ENCODE results near the gene POU5F1. TPM values are rescaled to one million over a fixed set of nuclear protein-coding genes. Genes with fewer than 3 reads are reported as not detected.
A peak's percentile ranks its signal among the peaks of the same experiment; 100 is the strongest.

POU5F1 gene
- total and polyA plus RNA-seq, 9 of the 15 experiments (the other 6 are each of a cell fraction or from before 2014, with no cell fraction given): 0.06 to 2.0 (median 0.10) TPM; not detected in 6

DNA sequence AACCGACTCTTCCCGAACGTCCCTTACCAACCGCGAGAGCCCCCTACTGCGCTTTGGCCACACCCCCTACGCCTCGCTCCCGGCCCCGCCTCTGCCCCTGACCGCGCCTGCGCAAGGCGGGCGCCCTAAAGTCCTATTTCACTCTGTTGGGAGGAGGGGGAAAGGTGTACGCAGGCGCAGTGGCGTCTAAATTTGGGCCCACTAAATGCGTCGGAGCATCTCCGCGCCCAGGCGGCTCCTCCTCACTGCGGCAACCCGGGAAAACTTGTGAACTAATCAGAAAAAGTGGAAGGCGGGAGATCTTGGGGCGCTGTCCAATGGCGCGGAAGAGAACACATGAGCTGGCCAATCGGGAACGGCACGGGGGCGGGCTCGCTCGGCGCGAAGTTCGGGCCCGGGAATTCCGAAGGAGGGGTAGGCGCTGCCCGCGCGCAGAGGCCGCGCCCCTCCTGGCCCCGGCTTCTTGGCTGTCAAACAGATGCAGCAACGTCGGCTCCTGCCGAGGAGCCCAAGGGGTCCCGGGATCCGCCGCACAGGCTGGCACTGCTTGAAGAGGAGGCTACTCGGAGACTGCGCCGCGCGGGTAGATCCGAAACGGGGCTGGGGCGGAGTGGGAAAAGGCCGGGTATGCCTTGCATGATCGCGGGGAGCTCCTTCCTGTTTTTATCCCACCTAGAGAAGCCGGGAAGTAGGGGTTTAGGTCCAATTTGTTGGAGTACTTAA, 12.2 kb downstream of the POU5F1 start, which contains the start of gene TCF19 (continued):
- TF ChIP-seq, protein P1, sequence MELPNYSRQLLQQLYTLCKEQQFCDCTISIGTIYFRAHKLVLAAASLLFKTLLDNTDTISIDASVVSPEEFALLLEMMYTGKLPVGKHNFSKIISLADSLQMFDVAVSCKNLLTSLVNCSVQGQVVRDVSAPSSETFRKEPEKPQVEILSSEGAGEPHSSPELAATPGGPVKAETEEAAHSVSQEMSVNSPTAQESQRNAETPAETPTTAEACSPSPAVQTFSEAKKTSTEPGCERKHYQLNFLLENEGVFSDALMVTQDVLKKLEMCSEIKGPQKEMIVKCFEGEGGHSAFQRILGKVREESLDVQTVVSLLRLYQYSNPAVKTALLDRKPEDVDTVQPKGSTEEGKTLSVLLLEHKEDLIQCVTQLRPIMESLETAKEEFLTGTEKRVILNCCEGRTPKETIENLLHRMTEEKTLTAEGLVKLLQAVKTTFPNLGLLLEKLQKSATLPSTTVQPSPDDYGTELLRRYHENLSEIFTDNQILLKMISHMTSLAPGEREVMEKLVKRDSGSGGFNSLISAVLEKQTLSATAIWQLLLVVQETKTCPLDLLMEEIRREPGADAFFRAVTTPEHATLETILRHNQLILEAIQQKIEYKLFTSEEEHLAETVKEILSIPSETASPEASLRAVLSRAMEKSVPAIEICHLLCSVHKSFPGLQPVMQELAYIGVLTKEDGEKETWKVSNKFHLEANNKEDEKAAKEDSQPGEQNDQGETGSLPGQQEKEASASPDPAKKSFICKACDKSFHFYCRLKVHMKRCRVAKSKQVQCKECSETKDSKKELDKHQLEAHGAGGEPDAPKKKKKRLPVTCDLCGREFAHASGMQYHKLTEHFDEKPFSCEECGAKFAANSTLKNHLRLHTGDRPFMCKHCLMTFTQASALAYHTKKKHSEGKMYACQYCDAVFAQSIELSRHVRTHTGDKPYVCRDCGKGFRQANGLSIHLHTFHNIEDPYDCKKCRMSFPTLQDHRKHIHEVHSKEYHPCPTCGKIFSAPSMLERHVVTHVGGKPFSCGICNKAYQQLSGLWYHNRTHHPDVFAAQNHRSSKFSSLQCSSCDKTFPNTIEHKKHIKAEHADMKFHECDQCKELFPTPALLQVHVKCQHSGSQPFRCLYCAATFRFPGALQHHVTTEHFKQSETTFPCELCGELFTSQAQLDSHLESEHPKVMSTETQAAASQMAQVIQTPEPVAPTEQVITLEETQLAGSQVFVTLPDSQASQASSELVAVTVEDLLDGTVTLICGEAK (IDR thresholded peaks at IDR 0.05): 0 out of 2 replicates have a peak, but pooled peaks have one; percentile 22
- TF ChIP-seq, protein P1 (CRISPR knock-in tag; IDR thresholded peaks at IDR 0.05): no peak
- TF ChIP-seq TRIM28 (IDR thresholded peaks at IDR 0.05) (no peak), FIP1L1 (IDR thresholded peaks at IDR 0.05; ENCODE audit: low read depth, low read length, poor library complexity, severe bottlenecking) (peak; percentile 43), SUPT5H (IDR thresholded peaks at IDR 0.05) (peak; percentile 7), NR1H2 (CRISPR knock-in tag; IDR thresholded peaks at IDR 0.05) (0 out of 2 replicates have a peak, but pooled peaks have one; percentile 54), FOXA1 (IDR thresholded peaks at IDR 0.05; ENCODE audit: borderline replicate concordance) (no peak), CTBP1 (IDR thresholded peaks at IDR 0.05; ENCODE audit: borderline replicate concordance) (peak; percentile 96), FOS (IDR thresholded peaks at IDR 0.05; ENCODE audit: extremely low read depth, insufficient read length) (peak; percentile 99), ZSCAN32 (CRISPR knock-in tag; IDR thresholded peaks at IDR 0.05) (no peak)
- TF ChIP-seq, protein P2, sequence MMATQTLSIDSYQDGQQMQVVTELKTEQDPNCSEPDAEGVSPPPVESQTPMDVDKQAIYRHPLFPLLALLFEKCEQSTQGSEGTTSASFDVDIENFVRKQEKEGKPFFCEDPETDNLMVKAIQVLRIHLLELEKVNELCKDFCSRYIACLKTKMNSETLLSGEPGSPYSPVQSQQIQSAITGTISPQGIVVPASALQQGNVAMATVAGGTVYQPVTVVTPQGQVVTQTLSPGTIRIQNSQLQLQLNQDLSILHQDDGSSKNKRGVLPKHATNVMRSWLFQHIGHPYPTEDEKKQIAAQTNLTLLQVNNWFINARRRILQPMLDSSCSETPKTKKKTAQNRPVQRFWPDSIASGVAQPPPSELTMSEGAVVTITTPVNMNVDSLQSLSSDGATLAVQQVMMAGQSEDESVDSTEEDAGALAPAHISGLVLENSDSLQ (IDR thresholded peaks at IDR 0.05): peak; percentile 66
- TF ChIP-seq, protein P3, sequence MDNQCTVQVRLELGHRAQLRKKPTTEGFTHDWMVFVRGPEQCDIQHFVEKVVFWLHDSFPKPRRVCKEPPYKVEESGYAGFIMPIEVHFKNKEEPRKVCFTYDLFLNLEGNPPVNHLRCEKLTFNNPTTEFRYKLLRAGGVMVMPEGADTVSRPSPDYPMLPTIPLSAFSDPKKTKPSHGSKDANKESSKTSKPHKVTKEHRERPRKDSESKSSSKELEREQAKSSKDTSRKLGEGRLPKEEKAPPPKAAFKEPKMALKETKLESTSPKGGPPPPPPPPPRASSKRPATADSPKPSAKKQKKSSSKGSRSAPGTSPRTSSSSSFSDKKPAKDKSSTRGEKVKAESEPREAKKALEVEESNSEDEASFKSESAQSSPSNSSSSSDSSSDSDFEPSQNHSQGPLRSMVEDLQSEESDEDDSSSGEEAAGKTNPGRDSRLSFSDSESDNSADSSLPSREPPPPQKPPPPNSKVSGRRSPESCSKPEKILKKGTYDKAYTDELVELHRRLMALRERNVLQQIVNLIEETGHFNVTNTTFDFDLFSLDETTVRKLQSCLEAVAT (IDR thresholded peaks at IDR 0.05): peak in 1 of 2 experiments; percentile 69; a peak in 1 of 4 replicates
- TF ChIP-seq, protein P4, sequence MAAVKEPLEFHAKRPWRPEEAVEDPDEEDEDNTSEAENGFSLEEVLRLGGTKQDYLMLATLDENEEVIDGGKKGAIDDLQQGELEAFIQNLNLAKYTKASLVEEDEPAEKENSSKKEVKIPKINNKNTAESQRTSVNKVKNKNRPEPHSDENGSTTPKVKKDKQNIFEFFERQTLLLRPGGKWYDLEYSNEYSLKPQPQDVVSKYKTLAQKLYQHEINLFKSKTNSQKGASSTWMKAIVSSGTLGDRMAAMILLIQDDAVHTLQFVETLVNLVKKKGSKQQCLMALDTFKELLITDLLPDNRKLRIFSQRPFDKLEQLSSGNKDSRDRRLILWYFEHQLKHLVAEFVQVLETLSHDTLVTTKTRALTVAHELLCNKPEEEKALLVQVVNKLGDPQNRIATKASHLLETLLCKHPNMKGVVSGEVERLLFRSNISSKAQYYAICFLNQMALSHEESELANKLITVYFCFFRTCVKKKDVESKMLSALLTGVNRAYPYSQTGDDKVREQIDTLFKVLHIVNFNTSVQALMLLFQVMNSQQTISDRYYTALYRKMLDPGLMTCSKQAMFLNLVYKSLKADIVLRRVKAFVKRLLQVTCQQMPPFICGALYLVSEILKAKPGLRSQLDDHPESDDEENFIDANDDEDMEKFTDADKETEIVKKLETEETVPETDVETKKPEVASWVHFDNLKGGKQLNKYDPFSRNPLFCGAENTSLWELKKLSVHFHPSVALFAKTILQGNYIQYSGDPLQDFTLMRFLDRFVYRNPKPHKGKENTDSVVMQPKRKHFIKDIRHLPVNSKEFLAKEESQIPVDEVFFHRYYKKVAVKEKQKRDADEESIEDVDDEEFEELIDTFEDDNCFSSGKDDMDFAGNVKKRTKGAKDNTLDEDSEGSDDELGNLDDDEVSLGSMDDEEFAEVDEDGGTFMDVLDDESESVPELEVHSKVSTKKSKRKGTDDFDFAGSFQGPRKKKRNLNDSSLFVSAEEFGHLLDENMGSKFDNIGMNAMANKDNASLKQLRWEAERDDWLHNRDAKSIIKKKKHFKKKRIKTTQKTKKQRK (IDR thresholded peaks at IDR 0.05; ENCODE audit: borderline replicate concordance, low read depth, low read length): peak; percentile 92
